ENCODE results near the gene NUAK2.
"Not testable (repeated sequence)": the region's sequence is repeated elsewhere in the genome, so short reads cannot be mapped to it uniquely, and the experiment has no call there.

Gene NUAK2

DNA sequence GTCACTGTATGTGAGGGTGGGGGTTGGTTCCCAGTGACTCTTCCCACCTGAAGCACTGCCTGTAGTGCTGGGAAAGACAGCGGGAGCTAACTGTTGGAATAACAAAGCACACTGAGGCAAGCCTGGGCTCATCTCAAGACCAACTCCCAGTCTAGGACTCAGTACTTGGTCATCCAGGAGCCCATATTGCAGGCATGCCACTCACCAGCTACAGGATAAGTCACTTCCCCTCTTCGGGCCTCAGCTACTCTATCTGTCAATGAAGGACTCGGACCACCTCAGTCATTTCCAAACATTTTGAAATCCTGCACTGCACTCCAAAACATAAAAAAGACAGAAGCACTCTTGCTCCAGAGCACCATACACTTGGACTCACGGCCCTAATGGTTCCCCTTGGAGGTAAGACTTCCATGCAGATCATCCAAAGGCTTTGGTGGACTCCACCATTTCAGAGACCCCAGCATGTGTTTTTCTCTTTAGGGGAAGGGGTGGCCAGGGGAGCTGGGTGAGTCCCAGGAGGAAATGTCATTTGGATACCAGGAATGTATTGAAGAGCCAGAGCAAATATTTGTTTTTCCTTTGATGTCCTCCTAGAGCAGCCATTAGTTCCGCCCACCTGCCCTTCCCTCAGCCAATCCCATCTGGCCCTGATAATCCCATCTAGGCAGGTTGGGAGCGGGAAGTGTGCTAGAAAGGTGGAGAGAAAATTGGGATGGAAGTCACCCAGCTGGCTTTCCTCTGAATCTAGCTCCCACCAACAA lies 3.1 kb downstream of the NUAK2 start:
- no peak for DNase-seq (ENCODE audit: low read depth)

DNA sequence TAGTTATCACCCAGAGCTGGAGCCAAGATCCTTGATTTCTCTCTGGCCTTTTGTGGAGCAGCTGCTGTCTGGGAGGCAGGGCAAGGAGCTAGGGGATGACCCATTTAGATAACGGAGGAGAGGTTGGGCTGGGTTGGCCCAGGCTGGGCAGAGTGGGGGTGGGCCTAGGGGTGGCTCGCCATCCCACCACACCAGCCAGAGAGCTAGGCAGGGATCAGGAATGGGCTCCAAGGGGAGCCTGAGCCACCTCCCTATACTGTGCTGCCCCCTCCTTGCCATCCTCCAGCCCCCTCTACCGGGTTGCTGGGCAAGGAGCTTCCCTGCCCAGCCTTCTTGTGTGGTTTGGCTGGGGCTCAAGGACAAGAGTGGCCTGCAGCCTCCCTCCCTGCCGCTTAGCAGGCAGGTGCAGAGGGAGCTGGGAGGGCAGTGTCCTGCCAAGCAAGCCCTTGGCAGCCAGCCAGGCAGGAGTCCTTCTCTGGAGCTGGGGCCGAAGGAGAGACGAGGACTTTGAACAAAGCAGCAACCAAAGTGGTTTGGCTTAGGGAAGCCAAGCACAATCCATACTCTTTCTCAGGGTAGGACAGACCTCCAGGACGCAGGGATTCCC lies 4.1 kb downstream of the NUAK2 start:
- DNase-seq (ENCODE audit: low read depth) = no peak

DNA sequence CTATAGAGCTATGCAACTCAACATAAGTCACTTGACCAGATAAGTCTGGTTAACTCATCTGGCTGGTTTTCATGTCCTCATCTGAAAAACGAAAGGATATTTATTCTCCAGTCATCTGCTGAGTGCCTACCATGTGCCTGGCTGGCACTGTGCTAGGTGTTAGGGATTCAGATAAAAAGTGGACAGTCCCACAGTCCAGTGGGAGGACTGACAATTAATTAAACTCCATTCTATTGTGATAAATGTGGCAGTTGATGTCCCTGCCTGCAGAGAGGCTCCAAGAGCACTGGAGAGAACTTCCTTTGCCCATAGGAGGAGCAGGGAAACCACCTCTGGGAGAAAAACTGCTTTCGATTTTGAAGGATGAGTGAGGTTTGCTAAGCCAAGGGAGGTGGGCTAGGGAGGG lies 5.4 kb downstream of the NUAK2 start:
- no peak for DNase-seq (ENCODE audit: low read depth)

DNA sequence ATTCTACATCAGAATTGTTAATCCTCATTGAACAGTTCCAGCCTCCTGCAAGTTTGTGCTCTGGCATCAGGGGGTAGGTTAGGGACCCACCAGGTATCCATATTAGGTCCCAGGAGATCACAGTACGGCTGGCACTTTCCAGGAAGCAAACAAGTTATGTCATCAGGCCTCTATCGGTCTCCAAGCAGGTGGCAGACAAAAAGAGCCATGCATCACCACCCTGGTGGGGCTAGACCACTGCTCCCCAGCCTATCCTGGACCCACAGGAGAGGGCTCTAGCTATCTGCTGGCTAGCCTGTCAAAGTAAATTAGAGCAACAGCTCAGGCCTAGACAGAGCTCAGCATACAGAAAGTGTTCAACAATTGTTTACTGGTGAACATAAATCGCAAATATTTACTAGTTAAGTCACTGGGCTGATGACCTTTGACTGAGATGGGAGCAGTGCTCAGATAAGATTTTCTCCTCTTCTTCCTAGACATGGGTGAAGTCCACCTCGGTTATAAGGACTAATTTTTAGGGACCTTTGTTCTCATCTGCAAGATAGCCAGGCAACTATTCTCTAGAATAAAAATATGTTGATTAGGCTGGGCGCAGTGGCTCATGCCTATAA lies 6.4 kb downstream of the NUAK2 start:
- DNase-seq (ENCODE audit: low read depth) = no peak

DNA sequence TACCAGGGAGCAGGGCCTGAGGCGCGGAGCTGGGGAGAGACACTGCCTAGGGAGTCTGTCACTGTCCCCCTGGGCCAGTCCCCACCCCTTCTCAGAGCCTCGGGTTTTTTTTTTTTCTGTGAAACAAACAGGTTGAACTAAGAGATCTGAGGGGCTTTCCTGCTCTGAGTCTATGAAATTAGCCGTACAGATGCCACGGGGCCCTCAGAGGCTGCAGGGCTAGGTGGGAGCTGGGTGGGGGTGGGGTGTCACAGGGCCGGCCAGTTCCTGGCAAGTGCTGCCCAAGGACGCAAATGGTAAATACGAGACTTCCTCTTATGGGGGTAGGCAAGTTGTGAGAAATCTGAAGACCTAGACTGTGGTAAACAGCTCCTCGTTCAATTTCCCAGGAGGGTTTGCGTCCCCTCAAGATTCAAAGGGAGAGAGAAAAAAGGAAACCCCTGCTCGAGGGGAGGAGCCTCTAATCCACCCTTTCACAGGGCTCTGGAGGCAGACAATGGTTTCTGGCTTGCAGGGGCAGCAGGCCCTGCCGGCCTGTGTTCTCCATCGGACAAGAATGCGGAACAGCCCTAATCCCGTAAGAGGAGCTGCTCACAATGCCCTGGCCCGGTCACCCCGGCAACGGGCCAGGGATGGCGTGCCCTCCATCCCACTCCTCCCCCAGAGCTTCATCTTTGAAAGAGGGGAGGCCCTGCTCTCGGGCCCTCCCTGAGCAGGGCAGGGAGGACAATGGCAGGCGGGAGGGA lies 7.8 kb downstream of the NUAK2 start:
- DNase-seq (ENCODE audit: low read depth) = peak; percentile 35

DNA sequence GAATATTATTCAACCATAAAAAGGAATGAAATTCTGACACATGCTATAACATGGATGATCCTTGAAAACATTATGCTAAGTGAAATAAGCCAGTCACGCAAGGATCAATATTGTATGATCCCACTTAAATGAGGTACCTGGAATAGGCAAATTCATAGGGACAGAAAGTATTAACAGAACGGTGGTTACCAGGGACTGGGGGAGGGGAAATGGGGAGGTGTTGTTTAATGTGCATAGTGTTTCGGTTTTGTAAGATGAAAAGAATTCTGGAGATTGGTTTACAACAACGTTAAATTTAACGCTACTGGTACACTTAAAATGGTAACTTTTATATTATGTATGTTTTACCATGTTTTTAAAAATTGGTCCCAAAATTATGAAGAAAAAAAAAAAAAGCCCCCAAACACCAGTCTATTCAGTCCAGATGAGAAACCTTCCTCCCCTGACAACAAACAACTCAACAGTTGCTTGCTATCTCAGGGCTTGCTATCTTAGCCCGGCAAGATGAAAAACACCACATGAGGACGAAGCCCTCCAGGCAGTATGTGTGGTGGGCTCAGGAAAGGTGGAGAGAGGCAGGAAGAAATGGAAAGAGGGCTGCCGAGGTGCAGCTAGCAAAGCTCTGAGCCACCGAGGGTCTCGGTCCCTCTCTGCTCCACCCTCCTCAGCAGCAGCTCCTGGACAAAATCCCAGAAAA lies 8.5 kb downstream of the NUAK2 start:
- DNase-seq (ENCODE audit: low read depth) = no peak

DNA sequence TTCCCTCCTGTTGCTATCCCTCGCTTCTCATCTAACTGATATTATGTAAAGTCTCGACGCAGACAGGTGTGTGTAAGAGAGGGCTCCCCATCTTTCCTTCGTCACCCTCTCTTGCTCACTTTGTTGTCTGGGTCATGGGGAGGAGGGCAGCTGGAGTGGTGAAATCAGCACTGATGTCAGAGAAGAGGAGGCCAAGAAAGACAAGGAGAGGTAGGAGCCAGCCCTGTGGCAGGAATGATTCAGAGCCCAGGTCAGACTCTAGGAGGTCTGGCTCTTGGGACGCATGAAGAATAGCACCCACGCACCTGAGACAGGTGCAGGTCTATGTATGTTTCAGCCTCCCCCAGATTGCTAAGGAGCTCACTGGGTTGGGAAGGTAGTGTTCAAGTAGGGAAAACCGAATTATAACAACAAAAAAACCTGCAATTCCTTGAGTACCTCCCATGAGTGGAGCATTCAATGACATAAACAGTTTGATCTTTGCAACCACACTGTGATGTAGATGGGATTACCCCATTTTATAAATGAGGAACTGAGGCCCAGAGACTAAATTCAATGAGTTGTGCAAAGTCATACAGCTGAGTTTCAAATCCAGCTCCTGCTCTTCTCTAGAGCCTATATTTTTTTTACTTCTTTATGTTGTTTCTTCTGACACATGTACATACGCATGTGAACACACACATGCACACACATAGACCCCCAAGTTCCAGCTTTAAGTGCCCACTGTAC lies 10.4 kb downstream of the NUAK2 start:
- DNase-seq (ENCODE audit: low read depth) = no peak

DNA sequence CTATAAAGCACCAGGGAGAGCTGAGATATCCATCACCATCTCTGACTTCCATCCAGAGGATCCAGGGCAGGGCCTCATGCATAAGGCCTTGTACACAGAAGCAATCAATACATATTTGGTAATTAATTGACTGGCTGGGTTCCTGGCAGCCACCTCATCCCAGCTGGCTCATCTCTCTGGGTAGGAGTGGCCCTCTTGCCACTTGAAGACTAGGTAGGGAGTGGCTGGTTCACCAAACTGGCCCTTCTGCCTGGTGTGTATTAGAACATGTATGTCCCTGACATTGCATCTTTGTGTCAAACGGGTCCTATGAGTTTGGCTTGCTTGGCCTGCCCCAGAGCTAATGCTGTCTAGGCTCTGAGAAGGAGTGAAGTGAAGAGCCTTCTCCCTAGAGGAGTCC lies 11.8 kb downstream of the NUAK2 start:
- DNase-seq (ENCODE audit: low read depth) = no peak

DNA sequence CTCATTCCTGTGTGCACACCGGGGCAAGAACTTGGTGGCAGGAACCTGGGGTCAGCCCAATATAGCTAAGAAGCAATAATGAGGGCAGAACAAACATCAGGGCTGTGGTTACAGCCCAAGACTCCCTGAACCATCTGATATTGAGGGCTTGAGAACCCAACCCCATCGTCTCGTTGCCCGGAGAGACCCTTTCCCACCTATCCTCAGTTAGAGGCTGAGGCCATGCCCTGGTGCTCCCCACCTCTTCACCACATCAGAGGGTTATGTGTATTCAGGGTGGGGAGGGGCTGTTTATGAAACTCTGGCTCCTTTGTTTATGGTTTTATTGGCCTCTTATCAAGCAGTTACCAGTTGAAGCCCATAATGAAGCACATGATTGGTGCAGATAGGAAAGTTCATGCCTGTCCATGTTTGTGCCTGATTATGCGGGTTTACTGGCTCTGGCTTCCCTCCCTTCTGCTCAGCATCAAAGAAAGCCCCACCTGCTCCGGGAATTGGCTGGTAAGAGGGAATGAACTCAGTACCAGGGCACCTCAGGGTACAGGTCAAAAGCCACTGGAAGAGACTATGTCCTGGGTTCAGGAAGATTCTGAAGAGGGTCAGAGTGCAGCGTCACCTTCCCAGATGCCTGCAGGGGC lies 14.5 kb downstream of the NUAK2 start:
- DNase-seq (ENCODE audit: low read depth) = no peak

DNA sequence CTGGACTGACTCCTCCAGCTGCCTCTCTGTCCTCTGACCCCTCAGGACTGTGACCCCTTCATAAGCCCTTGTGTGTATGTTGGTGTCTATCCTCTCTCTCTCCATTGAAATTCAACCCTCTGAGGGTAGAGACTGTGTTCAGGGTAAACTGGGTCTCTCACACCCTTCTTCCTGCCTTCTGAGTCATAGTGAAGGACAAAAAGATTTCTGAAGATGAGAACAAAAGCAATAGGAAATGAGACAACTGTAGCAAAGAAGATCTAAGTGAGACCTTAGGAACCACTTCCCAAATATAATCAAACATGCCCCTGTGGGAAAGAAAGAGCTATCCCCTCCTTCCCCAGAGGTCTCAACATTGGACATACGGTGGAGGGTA lies 16.9 kb downstream of the NUAK2 start:
- no peak for DNase-seq (ENCODE audit: low read depth)

DNA sequence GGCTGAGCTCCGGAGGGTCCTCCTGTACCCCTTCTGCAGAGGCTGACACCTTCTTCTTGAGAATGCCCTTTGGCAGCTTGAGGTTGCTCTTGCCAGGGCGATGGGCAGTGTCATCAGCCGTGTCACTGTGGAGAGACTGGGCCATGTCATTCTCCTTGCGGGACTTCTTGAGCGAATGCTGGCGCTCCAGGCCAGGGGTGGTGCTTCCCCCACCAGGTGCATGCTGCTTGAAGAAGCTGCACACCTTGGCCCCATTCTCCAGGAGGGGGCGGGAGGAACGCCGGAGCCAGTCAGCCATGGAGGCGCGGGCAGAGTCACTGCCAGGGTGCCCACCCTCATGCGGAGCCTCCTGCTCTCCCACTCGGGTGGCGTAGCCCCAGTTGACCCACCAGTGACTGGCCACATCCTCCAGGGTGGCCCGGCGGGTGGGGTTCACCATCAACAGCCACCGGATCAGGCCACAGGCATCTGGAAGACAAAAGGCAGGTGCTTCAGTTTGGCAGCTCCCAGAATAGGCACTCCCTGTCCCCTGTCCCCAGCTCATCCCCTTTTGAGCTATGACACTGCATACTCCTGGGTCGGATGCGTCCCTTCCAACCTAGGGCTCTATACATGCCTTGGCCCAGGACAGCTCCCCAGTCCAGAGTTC lies 17.4 kb downstream of the NUAK2 start:
- no peak for DNase-seq (ENCODE audit: low read depth)

DNA sequence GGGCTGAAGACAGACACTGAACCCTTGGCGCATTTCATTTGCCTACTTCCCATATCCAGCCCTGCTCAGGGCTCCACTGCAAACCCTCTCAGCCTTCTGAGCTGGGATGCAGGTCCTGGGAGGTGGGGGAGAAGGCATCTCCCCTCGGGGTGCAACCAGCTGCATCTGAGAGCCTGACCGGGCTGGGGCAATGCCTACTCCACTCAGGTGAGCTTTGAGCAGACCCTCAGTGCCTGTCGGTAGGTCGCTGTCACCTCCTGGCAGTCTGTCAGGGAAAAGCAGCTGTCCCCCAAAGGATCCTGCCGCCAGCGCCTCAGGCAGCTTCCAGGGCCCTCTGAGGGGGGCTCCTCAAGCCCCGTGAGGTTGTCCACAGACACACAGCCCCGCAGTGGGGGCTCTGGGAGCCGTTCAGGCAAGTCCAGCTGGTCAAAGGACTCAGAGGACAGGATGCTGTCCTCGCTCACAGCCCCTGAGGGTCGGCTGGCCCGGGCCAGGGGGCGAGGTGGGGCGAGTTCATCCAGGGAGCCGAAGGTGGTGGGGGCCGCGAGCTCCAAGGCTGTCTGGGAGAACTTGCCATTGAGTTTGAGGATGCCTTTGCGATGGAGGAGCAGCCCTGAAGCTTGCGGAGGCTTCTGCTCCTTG lies 18.2 kb downstream of the NUAK2 start:
- DNase-seq (ENCODE audit: low read depth) = no peak

DNA sequence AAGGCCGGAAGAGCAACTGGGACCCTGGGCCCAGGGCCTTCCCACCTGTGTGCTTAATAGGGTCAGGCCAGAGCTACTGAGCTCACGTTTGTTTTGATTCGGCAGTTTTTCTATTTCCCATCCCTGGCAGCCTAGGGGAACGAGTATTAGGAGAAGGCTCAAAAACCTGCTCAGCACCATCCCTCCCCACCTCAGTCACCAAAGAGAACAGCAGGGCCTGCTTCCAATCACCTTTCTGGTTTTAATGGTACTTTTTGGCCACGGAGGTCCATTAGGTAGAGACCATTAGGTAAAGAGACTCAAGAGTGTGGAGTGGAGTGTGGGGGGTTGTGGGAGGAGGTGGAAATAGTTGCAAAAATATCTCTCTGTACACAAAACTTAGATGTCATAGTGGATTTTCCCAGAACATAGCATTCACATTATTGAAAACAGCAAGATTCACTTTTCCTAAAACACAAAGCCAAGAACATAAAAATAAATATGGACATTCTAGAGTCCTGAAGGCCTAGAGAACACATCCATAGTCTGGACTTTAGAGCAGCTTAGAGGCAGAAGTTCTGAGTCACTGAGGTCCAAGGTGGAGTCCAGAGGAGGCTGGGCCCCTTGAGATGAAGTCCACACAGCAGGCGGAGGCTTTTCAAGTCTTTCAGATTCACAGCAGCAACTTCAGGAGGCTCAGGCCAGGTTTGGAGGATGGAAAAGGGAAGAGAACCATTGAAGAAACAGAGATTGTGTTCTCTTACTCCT lies 19.5 kb downstream of the NUAK2 start:
- DNase-seq (ENCODE audit: low read depth) = no peak

DNA sequence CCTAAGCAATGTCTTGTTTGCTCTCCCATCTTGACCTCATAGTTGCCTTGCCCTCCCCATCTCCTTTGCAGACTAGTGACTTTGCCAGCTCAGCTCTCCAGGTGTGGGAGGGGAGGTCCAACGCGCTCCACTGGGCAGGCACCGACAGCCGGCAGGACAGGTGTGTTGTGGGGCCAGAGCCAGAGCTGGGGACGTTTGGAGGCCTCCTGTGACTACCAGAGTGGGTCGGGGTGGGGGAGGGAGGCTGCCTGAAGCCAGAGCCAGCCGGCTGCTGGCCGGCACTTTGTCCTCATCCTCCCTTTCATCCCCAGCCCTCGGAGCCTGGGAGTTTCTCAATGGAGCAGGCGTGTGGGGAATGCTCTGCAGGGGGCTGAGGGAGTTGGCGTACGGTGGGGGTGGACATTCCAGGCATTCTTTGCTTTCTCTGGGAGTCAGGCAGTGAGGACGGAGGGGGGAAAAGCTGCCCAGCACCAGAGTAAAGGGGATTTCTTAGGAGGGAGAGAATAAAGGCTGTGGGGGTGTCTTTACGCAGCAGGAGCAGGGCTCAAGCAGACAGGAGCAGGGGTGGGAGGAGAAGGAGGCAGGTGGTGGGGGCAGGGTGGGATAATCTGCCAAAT lies 20.2 kb downstream of the NUAK2 start:
- no peak for DNase-seq (ENCODE audit: low read depth)

DNA sequence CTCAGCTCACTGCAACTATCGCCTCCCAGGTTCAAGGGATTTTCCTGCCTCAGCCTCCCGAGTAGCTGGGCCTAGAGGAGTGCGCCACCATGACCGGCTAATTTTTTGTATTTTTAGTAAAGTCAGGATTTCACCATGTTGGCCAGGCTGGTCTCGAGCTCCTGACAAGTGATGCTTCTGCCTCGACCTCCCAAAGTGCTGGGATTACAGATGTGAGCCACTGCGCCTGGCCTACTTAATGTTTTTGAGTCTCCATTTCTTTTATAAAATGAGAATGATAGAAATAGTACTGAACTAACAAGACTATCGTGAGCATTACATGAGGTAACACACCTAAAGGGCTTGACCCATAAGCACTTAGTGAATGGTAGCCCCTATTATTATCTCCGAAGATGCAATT lies 21.4 kb downstream of the NUAK2 start:
- DNase-seq (ENCODE audit: low read depth) = no peak

DNA sequence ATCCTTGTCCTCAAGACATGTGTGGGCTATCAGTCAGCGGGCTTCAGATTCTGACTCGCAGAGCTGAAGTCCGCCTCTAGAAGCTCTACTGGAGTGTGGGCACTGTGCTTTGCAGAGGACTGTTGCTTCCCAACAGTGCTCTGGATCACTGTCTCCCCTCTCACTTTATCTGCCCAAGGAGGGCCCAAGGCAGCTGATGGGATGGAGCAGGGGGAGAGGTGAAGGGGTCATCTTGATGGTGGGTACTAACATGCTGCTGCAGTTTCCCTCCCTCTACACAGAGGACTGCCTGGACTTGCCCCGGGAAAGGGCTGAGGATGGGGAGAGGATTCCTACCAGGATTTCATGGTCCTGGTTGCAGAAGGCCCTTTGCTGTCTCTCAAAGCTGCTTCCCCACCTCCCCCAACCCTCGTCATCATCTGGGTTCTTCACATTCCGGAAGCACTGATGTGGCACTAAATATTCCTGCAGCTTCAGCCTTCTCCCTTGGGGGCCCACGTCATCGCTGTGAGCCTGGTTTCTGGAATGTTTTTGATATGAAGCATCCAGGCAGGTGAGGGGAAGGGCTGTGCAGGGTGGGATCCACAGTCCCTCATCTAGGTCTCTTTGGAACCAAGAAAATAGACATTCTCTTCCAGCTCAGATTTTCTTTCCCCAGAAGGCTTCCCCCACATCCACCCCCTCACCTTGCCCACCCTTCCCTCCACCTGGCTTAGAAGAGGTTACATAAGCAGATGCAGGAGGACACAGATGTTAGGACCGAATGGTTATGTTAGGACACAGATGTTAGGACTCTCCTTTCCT lies 23.2 kb downstream of the NUAK2 start:
- DNase-seq (ENCODE audit: low read depth) = no peak

DNA sequence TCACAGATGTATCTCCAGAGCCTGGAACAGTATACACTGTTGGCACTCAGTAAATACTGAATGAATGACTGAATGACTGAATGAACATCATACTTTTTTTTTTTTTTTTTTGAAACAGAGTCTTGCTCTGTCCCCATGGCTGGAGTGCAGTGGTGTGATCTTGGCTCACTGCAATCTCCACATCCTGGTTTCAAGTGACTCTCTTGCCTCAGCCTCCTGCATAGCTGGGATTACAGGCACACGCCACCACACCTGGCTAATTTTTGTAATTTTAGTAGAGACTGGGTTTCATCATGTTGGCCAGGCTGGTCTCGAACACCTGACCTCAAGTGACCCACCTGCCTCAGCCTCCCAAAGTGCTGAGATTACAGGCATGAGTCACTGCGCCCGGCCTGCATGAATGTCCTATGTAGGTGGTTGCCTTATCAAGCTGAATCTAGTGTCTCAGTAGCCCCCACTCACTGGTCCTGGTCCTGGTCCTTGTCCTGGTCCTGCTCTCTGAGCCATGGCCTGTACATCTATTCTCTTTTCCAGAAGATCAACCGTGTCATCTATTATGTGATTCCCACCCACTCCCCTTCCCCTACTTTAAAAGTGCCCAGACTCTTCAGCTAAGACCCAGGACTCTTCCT lies 23.9 kb downstream of the NUAK2 start:
- not testable (repeated sequence) for DNase-seq (ENCODE audit: low read depth)

DNA sequence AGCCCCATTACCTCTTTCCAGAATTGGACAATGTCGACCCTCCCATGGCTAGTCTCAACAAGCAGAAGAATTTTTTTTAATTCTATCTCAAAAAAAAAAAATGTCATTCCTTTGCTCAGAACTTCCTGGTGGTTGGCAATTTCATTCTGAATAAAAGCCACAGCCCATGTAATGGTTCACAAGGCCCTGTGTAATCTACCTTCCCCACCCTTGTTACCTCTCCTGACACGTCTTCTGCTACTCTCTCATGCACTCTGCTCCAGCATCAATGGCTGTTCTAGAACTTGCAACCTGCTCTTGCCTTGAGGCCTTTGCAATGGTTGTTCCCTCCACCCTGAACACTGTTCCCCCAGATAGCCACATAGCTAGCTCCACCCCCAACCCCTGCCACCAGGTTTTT lies 25.4 kb downstream of the NUAK2 start:
- DNase-seq (ENCODE audit: low read depth) = no peak
